Measurements from ENCODE around the gene ARFGEF3.

Gene ARFGEF3

GRCh38 chr6:138162955-138163575 lies 1.3 kb downstream of the ARFGEF3 start:
- no peak for TF ChIP-seq CTCF (conservative IDR thresholded peaks at IDR 0.05)
- peak overlapping the region; percentile 99 for H3K27ac ChIP-seq

- no peak for TF ChIP-seq CTCF (conservative IDR thresholded peaks at IDR 0.05)
- no peak overlapping the region for H3K27ac ChIP-seq
Measured at GRCh38 chr6:138175596-138175995, 13.9 kb downstream of the ARFGEF3 start.

GRCh38 chr6:138176652-138177232 lies 15.0 kb downstream of the ARFGEF3 start:
- no peak overlapping the region for H3K27ac ChIP-seq
- TF ChIP-seq CTCF (conservative IDR thresholded peaks at IDR 0.05) = no peak

GRCh38 chr6:138182939-138183789 lies 21.4 kb downstream of the ARFGEF3 start:
- TF ChIP-seq CTCF (conservative IDR thresholded peaks at IDR 0.05) = no peak
- H3K27ac ChIP-seq = peak overlapping the region; percentile 91

- peak overlapping the region; percentile 91 for H3K27ac ChIP-seq
- TF ChIP-seq CTCF (conservative IDR thresholded peaks at IDR 0.05) = no peak
Measured at GRCh38 chr6:138183790-138184134, 22.0 kb downstream of the ARFGEF3 start.

GRCh38 chr6:138184230-138184629 lies 22.5 kb downstream of the ARFGEF3 start:
- H3K27ac ChIP-seq = peak overlapping the region; percentile 91
- TF ChIP-seq CTCF (conservative IDR thresholded peaks at IDR 0.05) = no peak

- no peak for TF ChIP-seq CTCF (conservative IDR thresholded peaks at IDR 0.05)
Measured at GRCh38 chr6:138187156-138187555, 25.4 kb downstream of the ARFGEF3 start.

More at GRCh38 chr6:138187156-138187555, 25.4 kb downstream of the ARFGEF3 start:
- peak overlapping the region; percentile 94 for H3K27ac ChIP-seq

Data from VCaP (cell line).